ENCODE data around the gene DIP2A. TPM values are rescaled to one million over a fixed set of nuclear protein-coding genes. Genes with fewer than 3 reads are reported as not detected.

DIP2A gene
- total RNA-seq, 2 donors from 2014 or later, result 51.0 to 52.2 TPM

DNA sequence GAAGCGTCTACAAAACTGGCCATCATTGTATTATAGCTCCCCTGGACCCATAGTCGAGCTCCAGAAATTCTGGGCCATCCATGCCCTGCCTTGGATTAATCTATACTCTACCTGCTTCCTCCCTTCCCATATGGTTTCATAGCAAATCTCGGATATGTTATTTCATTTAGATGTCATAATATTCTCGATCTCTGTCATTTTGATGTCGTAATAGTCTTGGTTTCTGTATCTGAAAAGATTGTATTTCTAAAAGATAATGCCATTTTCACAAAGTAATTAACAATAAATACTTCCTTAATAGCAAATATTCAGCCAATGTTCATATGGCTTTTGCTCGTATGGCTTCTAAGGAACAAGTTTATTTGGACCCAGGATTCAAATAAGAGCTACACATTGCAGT lies 35.1 kb downstream of the DIP2A start:
- Histone ChIP-seq H3K9ac (ENCODE audit: extremely low read depth, low read length, poor library complexity, severe bottlenecking) (no peak overlapping the region), H3K4me3 (ENCODE audit: low read length) (no peak overlapping the region), H3K36me3 (ENCODE audit: control insufficient read depth, insufficient read depth, low read length) (peaks cover 63% of the 10 kb centered on the region), H3K4me1 (ENCODE audit: control insufficient read depth, insufficient read depth, low read length) (no peaks in the 10 kb centered on the region), H3K9me3 (ENCODE audit: control insufficient read depth, low read length) (no peaks in the 10 kb centered on the region), H3K27ac (ENCODE audit: low read depth, low read length) (no peak overlapping the region), H3K27me3 (ENCODE audit: control insufficient read depth, insufficient read depth, low read length, poor library complexity, severe bottlenecking) (no peaks in the 10 kb centered on the region)
- Mint-ChIP-seq H3K36me3 (ENCODE audit: low read depth) (peaks cover 43% of the 10 kb centered on the region), H3K9me3 (no peaks in the 10 kb centered on the region), H3K4me3 (no peak overlapping the region), H3K27ac (no peak overlapping the region), H3K27me3 (ENCODE audit: insufficient read depth) (no peaks in the 10 kb centered on the region), H3K4me1 (no peaks in the 10 kb centered on the region)
- 95% methylated on average over 5 of the region's 6 CpGs; no CpG with 5 or more reads in 1 of the 2 experiments for WGBS, 2 experiments (ENCODE audit: insufficient coverage in 1 of 2, insufficient read length in 1 of 2)
- TF ChIP-seq, protein P1, sequence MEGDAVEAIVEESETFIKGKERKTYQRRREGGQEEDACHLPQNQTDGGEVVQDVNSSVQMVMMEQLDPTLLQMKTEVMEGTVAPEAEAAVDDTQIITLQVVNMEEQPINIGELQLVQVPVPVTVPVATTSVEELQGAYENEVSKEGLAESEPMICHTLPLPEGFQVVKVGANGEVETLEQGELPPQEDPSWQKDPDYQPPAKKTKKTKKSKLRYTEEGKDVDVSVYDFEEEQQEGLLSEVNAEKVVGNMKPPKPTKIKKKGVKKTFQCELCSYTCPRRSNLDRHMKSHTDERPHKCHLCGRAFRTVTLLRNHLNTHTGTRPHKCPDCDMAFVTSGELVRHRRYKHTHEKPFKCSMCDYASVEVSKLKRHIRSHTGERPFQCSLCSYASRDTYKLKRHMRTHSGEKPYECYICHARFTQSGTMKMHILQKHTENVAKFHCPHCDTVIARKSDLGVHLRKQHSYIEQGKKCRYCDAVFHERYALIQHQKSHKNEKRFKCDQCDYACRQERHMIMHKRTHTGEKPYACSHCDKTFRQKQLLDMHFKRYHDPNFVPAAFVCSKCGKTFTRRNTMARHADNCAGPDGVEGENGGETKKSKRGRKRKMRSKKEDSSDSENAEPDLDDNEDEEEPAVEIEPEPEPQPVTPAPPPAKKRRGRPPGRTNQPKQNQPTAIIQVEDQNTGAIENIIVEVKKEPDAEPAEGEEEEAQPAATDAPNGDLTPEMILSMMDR (conservative IDR thresholded peaks at IDR 0.05), result no peak
- DNase-seq, result no peak

- Mint-ChIP-seq H3K27me3 (ENCODE audit: insufficient read depth) (no peaks in the 10 kb centered on the region), H3K36me3 (ENCODE audit: low read depth) (peaks cover 50% of the 10 kb centered on the region), H3K27ac (no peak overlapping the region), H3K4me3 (no peak overlapping the region), H3K9me3 (no peaks in the 10 kb centered on the region), H3K4me1 (no peaks in the 10 kb centered on the region)
- no peak overlapping the region for H3K27ac ChIP-seq (ENCODE audit: low read depth, low read length)
- peaks cover 73% of the 10 kb centered on the region for H3K36me3 ChIP-seq (ENCODE audit: control insufficient read depth, insufficient read depth, low read length)
- H3K27me3 ChIP-seq (ENCODE audit: control insufficient read depth, insufficient read depth, low read length, poor library complexity, severe bottlenecking), result no peaks in the 10 kb centered on the region
- H3K9me3 ChIP-seq (ENCODE audit: control insufficient read depth, low read length), result no peaks in the 10 kb centered on the region
- no peak for DNase-seq
- WGBS, 2 experiments (ENCODE audit: insufficient coverage in 1 of 2, insufficient read length in 1 of 2), result 92 to 97% methylated on average over 17 to 26 of the region's 26 CpGs
- TF ChIP-seq, protein P1 (conservative IDR thresholded peaks at IDR 0.05), result no peak
- no peak overlapping the region for H3K4me3 ChIP-seq (ENCODE audit: low read length)
- H3K9ac ChIP-seq (ENCODE audit: extremely low read depth, low read length, poor library complexity, severe bottlenecking), result no peak overlapping the region
- H3K4me1 ChIP-seq (ENCODE audit: control insufficient read depth, insufficient read depth, low read length), result no peaks in the 10 kb centered on the region
Observed at GRCh38 chr21:46498335-46499050, 39.8 kb downstream of the DIP2A start.

DNA sequence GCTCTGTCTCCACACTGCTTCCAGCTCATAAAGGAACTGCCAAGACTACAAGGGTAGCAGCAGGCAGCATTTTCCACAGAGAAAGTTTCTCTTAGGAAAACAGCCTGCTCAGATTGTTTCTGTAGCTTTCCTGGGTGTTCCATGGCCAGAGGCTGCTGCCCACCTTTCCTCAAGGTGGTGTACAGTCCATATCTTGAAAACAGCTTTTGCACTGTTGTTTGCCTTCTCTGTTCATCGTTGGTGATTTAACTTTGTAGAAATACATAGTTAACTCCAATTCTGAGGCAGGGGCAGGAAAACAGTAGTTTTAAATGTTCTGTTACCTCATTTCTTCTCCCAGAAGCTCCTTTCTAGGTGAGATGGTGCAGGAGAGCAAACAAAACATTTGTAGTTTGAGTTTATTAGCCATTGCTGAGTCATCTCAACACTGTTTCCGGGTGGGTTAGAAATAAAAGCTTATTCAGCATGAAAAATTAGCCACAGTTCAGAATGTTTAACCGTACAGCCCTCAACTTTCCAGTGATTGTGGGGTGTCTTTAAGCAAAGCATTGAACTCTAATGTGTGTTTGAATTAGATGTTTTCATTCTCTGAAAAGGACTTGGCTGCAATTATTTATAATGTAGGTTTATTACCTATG lies 41.7 kb downstream of the DIP2A start:
- TF ChIP-seq, protein P1 (conservative IDR thresholded peaks at IDR 0.05), result no peak
- Histone ChIP-seq H3K36me3 (ENCODE audit: control insufficient read depth, insufficient read depth, low read length) (peaks cover 73% of the 10 kb centered on the region), H3K27me3 (ENCODE audit: control insufficient read depth, insufficient read depth, low read length, poor library complexity, severe bottlenecking) (no peaks in the 10 kb centered on the region), H3K4me1 (ENCODE audit: control insufficient read depth, insufficient read depth, low read length) (no peaks in the 10 kb centered on the region), H3K9ac (ENCODE audit: extremely low read depth, low read length, poor library complexity, severe bottlenecking) (no peak overlapping the region), H3K4me3 (ENCODE audit: low read length) (no peak overlapping the region), H3K27ac (ENCODE audit: low read depth, low read length) (no peak overlapping the region), H3K9me3 (ENCODE audit: control insufficient read depth, low read length) (no peaks in the 10 kb centered on the region)
- H3K27me3 Mint-ChIP-seq (ENCODE audit: insufficient read depth), result no peaks in the 10 kb centered on the region
- peaks cover 54% of the 10 kb centered on the region for H3K36me3 Mint-ChIP-seq (ENCODE audit: low read depth)
- H3K9me3 Mint-ChIP-seq, result no peaks in the 10 kb centered on the region
- no peaks in the 10 kb centered on the region for H3K4me1 Mint-ChIP-seq
- H3K4me3 Mint-ChIP-seq, result no peak overlapping the region
- DNase-seq, result no peak
- WGBS, 2 experiments (ENCODE audit: insufficient coverage in 1 of 2, insufficient read length in 1 of 2), result 95 to 100% methylated on average over 3 of the region's 3 CpGs
- H3K27ac Mint-ChIP-seq, result peak overlapping the region; percentile 13

Measured in endodermal cell (in vitro differentiated cells).